Type B pancreatic cell (in vitro differentiated cells): Measurements from ENCODE around the gene PVALB. TPM values are rescaled to one million over a fixed set of nuclear protein-coding genes. Genes with fewer than 3 reads are reported as not detected.

ENCODE experiments used
- DNase-seq: peaks from one replicate; pipeline ENCODE4 v3.0.0; 2021; ENCODE audit warnings: mixed read lengths; ENCODE audit not compliant: unreplicated experiment; ENCODE audit errors: extremely low spot score
- H3K27ac Mint-ChIP-seq: 2 replicates; pipeline ENCODE4 v1.8.0; 2021; ENCODE audit warnings: mild to moderate bottlenecking, mixed read lengths
- H3K27me3 Mint-ChIP-seq: 2 replicates; pipeline ENCODE4 v1.8.0; 2021; ENCODE audit warnings: mixed read lengths
- H3K36me3 Mint-ChIP-seq: 2 replicates; pipeline ENCODE4 v1.8.0; 2021; ENCODE audit warnings: mixed read lengths
- H3K4me1 Mint-ChIP-seq: one replicate; pipeline ENCODE4 v1.8.0; 2021; ENCODE audit warnings: mixed read lengths; ENCODE audit not compliant: unreplicated experiment
- H3K4me3 Mint-ChIP-seq: 2 replicates; pipeline ENCODE4 v1.8.0; 2021; ENCODE audit warnings: mild to moderate bottlenecking, mixed read lengths
- H3K9me3 Mint-ChIP-seq: 2 replicates; pipeline ENCODE4 v1.8.0; 2021; ENCODE audit warnings: mixed read lengths
- CTCF ChIP-seq: fragments of 200-600 bp; sonication (generic); conservative IDR thresholded peaks from 2 replicates; pipeline ENCODE4 v1.5.0; 2021; ENCODE audit warnings: antibody characterized with exemption, mild to moderate bottlenecking
- total RNA-seq: library from RNA; stranded (reverse); gene quantifications from 2 replicates; pipeline ENCODE4 v1.2.1, GENCODE V29; 2021; ENCODE audit warnings: low replicate concordance

Gene PVALB
- total RNA-seq, 1 donor from 2014 or later, result 0.75 TPM

DNA sequence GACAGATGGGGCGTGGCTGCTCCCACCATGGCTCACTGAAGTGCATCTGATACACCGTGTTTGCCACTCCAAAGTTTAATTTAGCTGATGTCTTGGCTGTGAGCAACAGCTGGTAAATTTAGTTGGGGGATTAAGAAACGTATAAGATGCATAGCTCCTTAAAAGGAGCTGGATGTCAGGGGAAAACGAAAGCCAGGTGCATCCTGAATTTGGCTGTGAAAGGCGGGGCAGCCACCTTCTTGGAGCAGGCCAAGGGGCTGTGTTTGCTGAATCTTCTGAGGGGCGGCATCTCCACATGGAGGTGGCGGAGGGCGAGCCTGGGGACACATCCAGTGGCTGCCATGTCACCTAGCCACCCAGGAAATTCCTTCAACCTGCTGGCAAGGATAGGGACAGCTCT is 23.3 kb upstream of the PVALB start:
- Mint-ChIP-seq H3K4me3 (no peak overlapping the region), H3K36me3 (no peaks in the 10 kb centered on the region), H3K9me3 (no peaks in the 10 kb centered on the region), H3K27ac (no peak overlapping the region), H3K27me3 (peaks cover 38% of the 10 kb centered on the region), H3K4me1 (no peaks in the 10 kb centered on the region)
- no peak for TF ChIP-seq CTCF
- DNase-seq, result no peak

- Mint-ChIP-seq H3K4me3 (no peak overlapping the region), H3K27ac (no peak overlapping the region), H3K9me3 (no peaks in the 10 kb centered on the region), H3K36me3 (no peaks in the 10 kb centered on the region), H3K27me3 (peaks cover 33% of the 10 kb centered on the region), H3K4me1 (no peaks in the 10 kb centered on the region)
- DNase-seq, result no peak
- TF ChIP-seq CTCF, result no peak
These were observed 22.7 kb upstream of the PVALB start for GRCh38 chr22:36839356-36840073.

DNA sequence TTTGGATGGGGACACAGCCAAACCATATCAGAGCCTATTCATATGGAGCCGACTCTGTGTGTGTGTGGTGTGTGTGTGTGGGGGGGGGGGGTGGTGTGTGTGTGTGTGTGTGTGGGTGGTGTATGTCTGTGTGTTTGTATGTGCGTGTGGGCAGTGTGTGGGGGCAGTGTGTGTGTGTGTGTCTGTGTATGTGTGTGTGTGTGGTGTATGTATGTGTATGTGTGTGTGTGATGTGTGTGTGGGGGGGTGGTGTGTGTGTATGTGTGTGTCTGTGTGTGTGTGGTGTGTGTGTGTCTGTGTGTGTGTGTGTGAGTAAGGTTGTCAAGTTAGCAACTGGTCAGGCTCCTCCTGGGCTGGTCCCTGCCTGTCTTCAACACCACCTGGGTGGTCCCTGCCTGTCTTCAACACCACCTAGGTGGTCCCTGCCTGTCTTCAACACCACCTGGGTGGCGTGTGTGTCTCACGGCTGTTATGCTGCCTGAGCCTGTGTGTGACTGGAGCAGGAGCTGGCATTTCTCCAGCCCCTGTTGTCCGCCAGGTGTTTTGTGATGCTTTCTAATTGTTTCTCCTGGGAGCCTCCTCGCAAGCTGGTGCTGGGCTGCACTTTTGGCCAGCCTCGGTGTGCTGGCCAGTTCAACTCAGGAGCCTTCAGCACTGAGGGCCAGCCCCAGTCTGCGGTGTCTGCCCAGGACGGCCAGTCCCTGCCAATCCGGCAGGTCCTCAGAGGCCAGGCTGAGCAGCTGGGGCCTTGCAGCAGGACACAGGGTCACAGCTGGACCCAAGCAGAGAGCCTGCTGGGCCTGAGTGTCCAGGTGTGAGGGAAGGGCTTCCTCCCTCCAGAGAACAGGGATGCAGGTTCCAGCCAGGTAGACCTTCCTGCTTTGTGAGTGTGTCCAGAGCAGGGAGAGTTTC is 21.5 kb upstream of the PVALB start:
- no peak overlapping the region for H3K4me3 Mint-ChIP-seq

GRCh38 chr22:36835903-36836302 is 19.1 kb upstream of the PVALB start:
- Mint-ChIP-seq H3K27ac (no peak overlapping the region), H3K4me1 (no peaks in the 10 kb centered on the region), H3K36me3 (no peaks in the 10 kb centered on the region), H3K9me3 (no peaks in the 10 kb centered on the region), H3K27me3 (peaks cover 29% of the 10 kb centered on the region), H3K4me3 (no peak overlapping the region)
- TF ChIP-seq CTCF, result no peak
- DNase-seq, result no peak

More for the DNA sequence above, 21.5 kb upstream of the PVALB start:
- Mint-ChIP-seq H3K27me3 (peaks cover 29% of the 10 kb centered on the region), H3K27ac (no peak overlapping the region), H3K36me3 (no peaks in the 10 kb centered on the region), H3K9me3 (no peaks in the 10 kb centered on the region), H3K4me1 (no peaks in the 10 kb centered on the region)
- TF ChIP-seq CTCF, result no peak
- no peak for DNase-seq

GRCh38 chr22:36833073-36833472 is 16.2 kb upstream of the PVALB start:
- H3K36me3 Mint-ChIP-seq, result no peaks in the 10 kb centered on the region
- H3K27me3 Mint-ChIP-seq, result peaks cover 35% of the 10 kb centered on the region
- no peak for TF ChIP-seq CTCF
- H3K27ac Mint-ChIP-seq, result no peak overlapping the region
- H3K4me3 Mint-ChIP-seq, result no peak overlapping the region
- H3K9me3 Mint-ChIP-seq, result no peaks in the 10 kb centered on the region
- H3K4me1 Mint-ChIP-seq, result no peaks in the 10 kb centered on the region
- DNase-seq, result no peak
